Stimulated activated CD8-positive, alpha-beta memory T cell treated with anti-CD3 and anti-CD28 coated beads, Interleukin-4, amount 100 ng/mL, for 4 hours (primary cell): ENCODE data around the gene TRAF3IP1.

Experiments
- DNase-seq, 2 donors: peaks; one replicate each; pipeline ENCODE4 v3.0.0-alpha.2; 2020; ENCODE audit warnings: low read depth in 2 of 2, low spot score in 1 of 2

The TRAF3IP1 gene

GRCh38 chr2:238378230-238379095 is 58.1 kb downstream of the TRAF3IP1 start:
- no peak for DNase-seq

GRCh38 chr2:238379096-238379810 is 58.9 kb downstream of the TRAF3IP1 start:
- no peak for DNase-seq

GRCh38 chr2:238380336-238380735 is 60.0 kb downstream of the TRAF3IP1 start:
- DNase-seq, result no peak

- DNase-seq, result no peak
Measured at GRCh38 chr2:238380785-238381184, 60.5 kb downstream of the TRAF3IP1 start.

- DNase-seq, result no peak
Measured at GRCh38 chr2:238381341-238382115, 61.2 kb downstream of the TRAF3IP1 start.

- DNase-seq, result no peak
Measured at GRCh38 chr2:238382381-238382781, 62.1 kb downstream of the TRAF3IP1 start.

GRCh38 chr2:238383135-238383534 is 62.8 kb downstream of the TRAF3IP1 start:
- DNase-seq, result no peak

- no peak for DNase-seq
Measured at GRCh38 chr2:238383743-238384380, 63.5 kb downstream of the TRAF3IP1 start.

GRCh38 chr2:238387332-238387731 is 67.0 kb downstream of the TRAF3IP1 start:
- DNase-seq, result no peak

GRCh38 chr2:238388794-238389193 is 68.5 kb downstream of the TRAF3IP1 start:
- DNase-seq, result no peak

- DNase-seq, result no peak
Measured at GRCh38 chr2:238389988-238390589, 69.8 kb downstream of the TRAF3IP1 start.

- DNase-seq, result no peak
Measured at GRCh38 chr2:238391042-238391689, 70.8 kb downstream of the TRAF3IP1 start.

- DNase-seq, result no peak
Measured at GRCh38 chr2:238396663-238397062, 76.3 kb downstream of the TRAF3IP1 start.

GRCh38 chr2:238397356-238397755 is 77.0 kb downstream of the TRAF3IP1 start:
- DNase-seq, result no peak

- no peak for DNase-seq
Measured at GRCh38 chr2:238398577-238398976, 78.3 kb downstream of the TRAF3IP1 start.

- DNase-seq, result no peak
Measured at GRCh38 chr2:238399094-238399493, 78.8 kb downstream of the TRAF3IP1 start.

- DNase-seq, result no peak
Measured at GRCh38 chr2:238401551-238401950, 81.2 kb downstream of the TRAF3IP1 start.

- no peak for DNase-seq
Measured at GRCh38 chr2:238403632-238404405, 83.5 kb downstream of the TRAF3IP1 start.

- no peak for DNase-seq
Measured at GRCh38 chr2:238404406-238405216, 84.3 kb downstream of the TRAF3IP1 start.
